Large intestine (tissue), 3 donors: ENCODE measurements around the gene ARHGEF9. TPM values are rescaled to one million over a fixed set of nuclear protein-coding genes. Genes with fewer than 3 reads are reported as not detected.
A peak's percentile ranks its signal among the peaks of the same experiment; 100 is the strongest.

Experiments
- DNase-seq, 2 donors: peaks; one replicate each; pipeline versions ENCODE4 v3.0.0 to v3.0.0-alpha.2; 2013
- H3K27ac ChIP-seq: one replicate; pipeline ENCODE4 v1.5.1; 2013; ENCODE audit warnings: low read length
- H3K27me3 ChIP-seq: 2 replicates; pipeline ENCODE4 v1.6.1; 2013; ENCODE audit warnings: low read length; ENCODE audit not compliant: control insufficient read depth, insufficient read depth
- H3K36me3 ChIP-seq: 2 replicates; pipeline ENCODE4 v1.6.1; 2013; ENCODE audit warnings: low read length; ENCODE audit not compliant: control insufficient read depth, insufficient read depth
- H3K4me1 ChIP-seq: one replicate; pipeline ENCODE4 v1.6.1; 2013; ENCODE audit warnings: low read length; ENCODE audit not compliant: control insufficient read depth, insufficient read depth
- H3K4me3 ChIP-seq: one replicate; pipeline ENCODE4 v1.5.1; 2013; ENCODE audit warnings: low read length
- H3K9me3 ChIP-seq: one replicate; pipeline ENCODE4 v1.6.1; 2013; ENCODE audit warnings: mild to moderate bottlenecking, low read depth, low read length, moderate library complexity; ENCODE audit not compliant: control insufficient read depth
- WGBS: methylation state at CpG from one replicate; pipeline ENCODE4 v1.1.5; 2013; ENCODE audit warnings: low lambda C conversion rate; ENCODE audit not compliant: insufficient coverage; 5-methylcytosine and 5-hydroxymethylcytosine counted together
- polyA plus RNA-seq: library from polyadenylated mRNA; unstranded; fragments of 120-200 nt; gene quantifications from one replicate; pipeline ENCODE4 v1.2.1, GENCODE V29; 2013

The ARHGEF9 gene
- polyA plus RNA-seq, 1 donor: 32.5 TPM

DNA sequence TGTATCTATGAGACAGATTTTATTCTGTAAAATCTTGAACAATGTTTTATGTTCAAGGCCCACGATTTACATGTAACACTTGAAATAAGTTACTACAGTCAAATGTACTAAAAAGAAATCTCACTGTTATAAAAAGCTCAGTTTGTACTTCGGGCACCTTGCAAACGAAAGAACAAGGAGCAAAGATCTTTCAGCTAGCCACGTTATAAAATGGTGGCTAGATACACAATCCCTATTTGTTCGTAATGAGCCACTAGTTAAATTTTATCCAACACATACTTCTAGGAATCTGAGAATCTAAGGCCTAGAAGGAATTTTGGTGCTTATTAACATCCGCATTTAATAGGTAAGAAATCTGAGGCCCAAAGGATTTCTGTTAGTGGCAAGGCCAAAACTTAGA lies 2.5 kb downstream of the ARHGEF9 start:
- peak in 1 of 2 donors; percentile 56 for DNase-seq
- H3K4me3 ChIP-seq: no peak overlapping the region
- H3K4me1 ChIP-seq: peaks cover 6% of the 10 kb centered on the region
- 20% methylated on average over 1 of the region's 6 CpGs for WGBS
- H3K36me3 ChIP-seq: no peaks in the 10 kb centered on the region
- no peaks in the 10 kb centered on the region for H3K9me3 ChIP-seq
- H3K27ac ChIP-seq: peak overlapping the region; percentile 71
- no peaks in the 10 kb centered on the region for H3K27me3 ChIP-seq

DNA sequence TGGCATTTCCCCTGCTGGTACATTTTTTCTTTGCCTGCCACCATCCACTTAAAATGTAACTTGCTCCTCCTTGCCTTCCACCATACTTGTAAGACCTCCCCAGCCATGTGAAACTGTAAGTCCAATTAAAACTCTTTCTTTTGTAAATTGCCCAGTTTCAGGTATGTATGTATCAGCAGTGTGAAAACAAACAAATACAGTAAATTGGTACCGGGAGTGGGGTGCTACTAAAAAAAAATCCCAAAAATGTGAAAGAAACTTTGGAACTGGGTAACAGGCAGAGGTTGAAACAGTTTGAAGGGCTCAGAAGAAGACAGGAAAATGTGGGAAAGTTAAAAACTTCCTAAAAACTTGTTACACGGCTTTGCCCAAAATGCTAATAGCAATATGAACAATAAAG lies 16.3 kb downstream of the ARHGEF9 start:
- DNase-seq: no peak
- no peaks in the 10 kb centered on the region for H3K9me3 ChIP-seq
- no peak overlapping the region for H3K4me3 ChIP-seq
- WGBS: no CpG with 5 or more reads among the region's 2 CpGs
- H3K27ac ChIP-seq: no peak overlapping the region
- no peaks in the 10 kb centered on the region for H3K36me3 ChIP-seq
- H3K27me3 ChIP-seq: no peaks in the 10 kb centered on the region
- H3K4me1 ChIP-seq: no peaks in the 10 kb centered on the region

DNA sequence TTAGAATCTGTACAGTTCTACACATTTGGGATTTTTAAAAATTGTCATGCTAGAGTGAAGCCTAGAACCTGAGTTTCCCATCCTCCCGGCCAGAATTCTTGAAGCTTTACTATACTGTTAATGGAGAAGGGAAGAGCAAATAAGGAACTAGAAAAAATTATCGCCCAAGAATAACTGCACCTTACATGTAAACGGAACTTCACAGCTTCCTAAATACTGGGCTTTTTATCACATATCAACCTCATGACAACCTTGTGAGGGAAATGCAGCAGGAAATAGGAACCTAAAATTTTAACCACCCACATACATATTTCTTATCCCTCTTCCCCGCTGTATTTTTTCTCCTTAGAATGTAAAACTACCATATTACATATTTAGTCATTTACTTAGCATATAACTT lies 19.3 kb downstream of the ARHGEF9 start:
- no CpG with 5 or more reads among the region's 4 CpGs for WGBS
- Histone ChIP-seq H3K36me3 (no peaks in the 10 kb centered on the region), H3K4me1 (no peaks in the 10 kb centered on the region), H3K9me3 (no peaks in the 10 kb centered on the region), H3K4me3 (no peak overlapping the region), H3K27ac (no peak overlapping the region), H3K27me3 (no peaks in the 10 kb centered on the region)
- DNase-seq: no peak

DNA sequence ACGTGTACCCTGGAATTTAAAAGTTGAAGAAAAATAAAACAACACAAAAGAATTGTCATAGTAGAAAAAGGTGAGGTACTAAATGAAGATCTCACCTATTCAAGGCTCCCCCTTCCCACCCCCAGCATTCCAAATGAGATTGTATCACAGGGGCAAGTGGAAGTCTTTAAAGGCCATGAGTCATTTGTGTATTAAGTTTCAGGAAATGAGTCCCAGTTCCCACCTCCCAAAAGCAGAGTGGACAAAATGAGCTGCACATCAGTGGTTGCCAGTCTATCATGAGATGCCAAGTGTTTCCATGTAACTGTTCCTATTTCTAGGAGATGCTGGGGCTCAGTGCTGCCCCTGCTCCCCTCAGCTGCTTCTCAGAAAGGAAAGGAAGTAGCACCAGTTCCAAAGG lies 20.1 kb downstream of the ARHGEF9 start:
- WGBS: no CpG with 5 or more reads among the region's 1 CpG
- Histone ChIP-seq H3K4me3 (no peak overlapping the region), H3K27me3 (no peaks in the 10 kb centered on the region), H3K4me1 (no peaks in the 10 kb centered on the region), H3K36me3 (no peaks in the 10 kb centered on the region), H3K27ac (no peak overlapping the region), H3K9me3 (no peaks in the 10 kb centered on the region)
- DNase-seq: no peak

DNA sequence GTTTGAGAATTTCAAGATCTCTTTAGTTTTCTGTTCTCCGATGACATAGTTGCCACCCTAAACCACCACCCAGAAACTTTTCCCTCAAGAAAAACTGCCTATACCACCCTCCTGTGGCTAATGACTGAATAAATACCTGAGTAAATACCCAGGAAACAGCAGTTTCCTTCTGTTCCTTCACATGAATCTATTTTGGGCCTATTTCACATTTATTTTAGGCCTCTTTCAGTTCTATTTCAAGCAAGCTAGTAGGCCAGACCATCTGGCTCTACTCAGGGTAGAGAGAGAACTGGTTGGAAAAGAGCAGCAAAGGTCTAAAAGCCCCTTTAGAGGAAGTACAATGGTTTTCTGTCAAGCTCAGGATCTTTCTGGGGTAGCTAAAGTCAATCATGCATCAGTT lies 23.4 kb downstream of the ARHGEF9 start:
- H3K4me1 ChIP-seq: no peaks in the 10 kb centered on the region
- no peak overlapping the region for H3K27ac ChIP-seq
- no peak overlapping the region for H3K4me3 ChIP-seq
- DNase-seq: no peak
- H3K27me3 ChIP-seq: no peaks in the 10 kb centered on the region
- H3K9me3 ChIP-seq: no peaks in the 10 kb centered on the region
- no peaks in the 10 kb centered on the region for H3K36me3 ChIP-seq
- no CpG with 5 or more reads among the region's 1 CpG for WGBS

DNA sequence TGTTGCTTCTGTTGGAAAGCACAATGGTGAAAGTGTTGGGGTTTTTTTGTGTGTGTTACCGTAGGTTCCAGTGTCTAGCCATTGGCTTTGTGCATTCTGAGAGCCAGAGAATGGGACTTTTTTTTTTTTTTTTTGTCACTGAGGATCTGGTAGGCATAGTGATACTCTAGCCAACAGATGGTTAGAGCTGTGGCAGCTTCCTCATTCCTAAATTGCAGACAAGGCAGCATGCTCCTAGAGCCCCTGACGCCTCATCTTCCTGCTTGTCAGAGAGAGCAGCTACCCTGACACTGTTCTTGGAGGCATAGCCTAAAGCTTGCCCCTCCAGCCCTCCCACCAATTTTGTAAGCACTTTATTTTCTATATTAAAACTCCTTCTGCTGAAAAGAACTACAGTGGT lies 27.0 kb downstream of the ARHGEF9 start:
- Histone ChIP-seq H3K36me3 (no peaks in the 10 kb centered on the region), H3K27ac (no peak overlapping the region), H3K4me3 (no peak overlapping the region), H3K9me3 (no peaks in the 10 kb centered on the region), H3K4me1 (peaks cover 5% of the 10 kb centered on the region), H3K27me3 (no peaks in the 10 kb centered on the region)
- WGBS: no CpG with 5 or more reads among the region's 2 CpGs
- DNase-seq: no peak

DNA sequence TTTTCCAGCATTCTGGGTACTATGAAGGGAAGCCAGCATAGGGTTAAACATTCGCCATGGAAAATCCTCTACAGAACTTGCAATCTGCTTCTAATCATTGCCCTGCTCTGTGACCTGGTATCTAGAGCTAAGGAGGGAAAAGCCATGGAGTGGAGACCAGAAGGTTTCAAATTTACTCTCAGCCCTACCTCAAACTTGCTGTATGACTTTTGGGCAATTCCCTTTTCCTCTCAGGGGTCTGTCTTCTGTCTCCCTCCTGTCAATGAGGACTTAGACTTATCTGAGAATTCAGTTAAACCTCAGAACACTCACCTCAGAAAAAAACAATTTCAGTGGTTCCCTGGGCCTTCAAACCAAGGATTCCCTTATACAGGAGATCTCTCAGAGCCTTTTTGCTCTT lies 29.1 kb downstream of the ARHGEF9 start:
- Histone ChIP-seq H3K4me1 (peaks cover 11% of the 10 kb centered on the region), H3K27me3 (no peaks in the 10 kb centered on the region), H3K36me3 (no peaks in the 10 kb centered on the region), H3K4me3 (no peak overlapping the region), H3K27ac (peak overlapping the region; percentile 94), H3K9me3 (no peaks in the 10 kb centered on the region)
- no peak for DNase-seq
- no CpG with 5 or more reads among the region's 1 CpG for WGBS

DNA sequence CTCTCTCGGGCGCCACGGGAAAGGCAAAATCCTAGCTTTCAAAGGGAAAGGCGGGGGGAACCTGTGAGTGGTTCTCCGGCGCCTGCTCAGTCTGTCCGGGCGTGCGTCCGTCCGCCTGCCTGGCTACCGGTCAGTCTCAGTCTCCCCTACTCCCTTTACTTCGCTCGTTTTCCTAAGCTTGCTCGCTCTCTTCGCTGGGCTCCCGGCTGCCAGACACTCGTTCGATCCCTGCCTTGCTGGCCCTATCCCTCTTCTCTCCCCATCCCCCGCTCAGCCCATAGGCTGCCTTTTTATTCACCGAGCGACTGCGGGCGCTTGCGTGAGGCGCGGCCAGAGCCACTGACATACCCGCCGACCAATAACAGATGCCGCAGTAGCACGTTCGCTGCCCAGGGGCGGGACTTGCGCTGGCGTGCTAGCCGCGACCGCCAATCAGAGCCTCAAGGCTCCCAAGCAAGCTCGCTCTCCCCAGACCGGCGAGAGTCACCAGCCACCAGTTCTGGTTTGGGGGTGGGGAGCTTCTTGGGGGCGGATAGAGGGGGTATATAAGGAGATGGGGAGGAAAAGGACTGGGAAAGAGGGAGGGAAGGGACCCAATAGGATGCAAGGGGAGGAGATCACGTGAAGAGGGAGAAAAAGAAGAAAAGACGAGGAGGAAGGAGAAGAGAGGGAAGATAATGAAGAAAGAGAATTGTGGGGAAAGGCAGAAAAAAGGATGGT lies 30.0 kb downstream of the ARHGEF9 start:
- Histone ChIP-seq H3K27ac (peak overlapping the region; percentile 94), H3K4me1 (peaks cover 11% of the 10 kb centered on the region), H3K36me3 (no peaks in the 10 kb centered on the region), H3K9me3 (no peaks in the 10 kb centered on the region), H3K4me3 (peak overlapping the region; percentile 77), H3K27me3 (no peaks in the 10 kb centered on the region)
- WGBS: 0% methylated on average over 1 of the region's 44 CpGs
- peak; percentile 90 to 93 for DNase-seq

DNA sequence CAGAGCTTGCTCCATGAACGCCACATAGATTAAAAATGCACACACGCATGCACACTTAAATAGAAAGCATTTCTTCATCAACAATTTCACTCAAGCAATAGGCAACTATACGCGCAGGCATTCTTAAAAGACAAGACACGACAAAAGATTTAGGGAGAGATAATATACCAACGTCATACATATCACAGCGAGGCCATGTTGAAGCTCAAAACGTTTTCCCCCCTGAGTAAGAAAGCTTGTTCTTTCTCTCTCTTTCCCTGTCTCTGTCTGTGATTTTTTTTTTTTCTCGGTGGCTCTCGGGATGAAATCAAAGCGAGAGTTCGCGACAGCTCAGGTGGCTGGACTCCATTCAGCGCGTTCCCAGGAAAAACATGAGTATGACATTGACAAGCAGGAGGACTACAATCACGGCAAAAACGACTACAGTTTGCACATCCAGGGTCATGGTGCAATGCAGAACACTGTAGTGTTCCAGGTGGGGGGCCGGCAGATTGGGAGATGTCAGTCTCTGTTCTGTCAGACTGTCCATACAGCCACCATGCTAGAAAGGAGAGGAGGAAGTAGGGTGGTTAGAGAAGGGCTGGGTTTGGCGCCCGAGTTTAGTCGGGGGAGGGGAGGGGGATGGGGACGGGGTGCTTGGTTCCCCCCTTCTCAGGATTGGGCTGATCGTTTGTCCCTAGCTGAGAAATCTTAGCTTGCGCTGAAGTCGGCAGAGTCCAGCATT lies 30.7 kb downstream of the ARHGEF9 start:
- Histone ChIP-seq H3K36me3 (no peaks in the 10 kb centered on the region), H3K9me3 (no peaks in the 10 kb centered on the region), H3K4me1 (peaks cover 11% of the 10 kb centered on the region), H3K27me3 (no peaks in the 10 kb centered on the region), H3K4me3 (peak overlapping the region; percentile 77), H3K27ac (peak overlapping the region; percentile 94)
- peak in 1 of 2 donors; percentile 43 for DNase-seq
- no CpG with 5 or more reads among the region's 25 CpGs for WGBS

DNA sequence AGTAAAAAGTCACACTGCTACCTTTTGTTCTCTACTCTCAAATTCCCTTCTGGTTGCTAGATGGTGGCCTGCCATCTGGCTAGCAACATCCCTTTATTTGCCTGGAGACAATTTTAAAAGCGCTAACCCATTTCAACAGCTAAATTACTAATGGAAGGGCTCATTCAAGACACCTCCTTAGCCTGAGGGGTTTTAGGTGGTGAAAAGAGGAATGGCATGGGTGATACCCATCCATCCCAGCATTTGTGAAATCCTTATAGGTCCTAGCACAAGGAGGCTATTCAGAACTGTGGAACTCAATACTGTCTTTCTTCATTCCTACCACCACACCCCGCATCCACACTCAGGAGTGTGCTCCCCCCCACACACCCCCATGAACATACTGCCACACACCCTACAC lies 33.5 kb downstream of the ARHGEF9 start:
- Histone ChIP-seq H3K27me3 (no peaks in the 10 kb centered on the region), H3K9me3 (no peaks in the 10 kb centered on the region), H3K27ac (no peak overlapping the region), H3K4me1 (peaks cover 11% of the 10 kb centered on the region), H3K36me3 (no peaks in the 10 kb centered on the region), H3K4me3 (no peak overlapping the region)
- no peak for DNase-seq
- no CpG with 5 or more reads among the region's 2 CpGs for WGBS
